K562 (cell line): ENCODE data around the gene BET1L. TPM values are rescaled to one million over a fixed set of nuclear protein-coding genes. Genes with fewer than 3 reads are reported as not detected.

ENCODE experiments used
- CEBPB ChIP-seq: fragments of 450-650 bp; IDR thresholded peaks from 2 replicates; pipeline ENCODE4 v1.6.1; 2016; ENCODE audit warnings: missing genetic modification characterization, missing compliant biosample characterization
- DMBX1 ChIP-seq: fragments of 250-450 bp; sonication (Bioruptor Pico); IDR thresholded peaks from 2 replicates; pipeline ENCODE4 v1.8.0; 2022; ENCODE audit warnings: inconsistent platforms, mild to moderate bottlenecking, moderate library complexity, borderline replicate concordance
- GATAD2A ChIP-seq: fragments of 450-650 bp; IDR thresholded peaks from 2 replicates; pipeline ENCODE4 v1.6.1; 2017
- HDAC8 ChIP-seq: fragments of 450-650 bp; IDR thresholded peaks from 2 replicates; pipeline ENCODE4 v1.6.1; 2016; ENCODE audit warnings: mild to moderate bottlenecking, missing genetic modification characterization, moderate library complexity, missing compliant biosample characterization
- KLF13 ChIP-seq: fragments of 450-650 bp; IDR thresholded peaks from 2 replicates; pipeline ENCODE4 v1.6.1; 2016; ENCODE audit warnings: missing genetic modification characterization, low read depth, mild to moderate bottlenecking, missing compliant biosample characterization, moderate library complexity, borderline replicate concordance
- OTX1 ChIP-seq: fragments of 450-650 bp; formaldehyde crosslinking; IDR thresholded peaks from 2 replicates; pipeline ENCODE4 v1.4.0; 2022; ENCODE audit warnings: mild to moderate bottlenecking
- PML ChIP-seq: IDR thresholded peaks from 2 replicates; pipeline ENCODE4 v1.6.1; 2012; ENCODE audit warnings: low read length, inconsistent platforms
- PTRF ChIP-seq: fragments of 450-650 bp; IDR thresholded peaks from 2 replicates; pipeline ENCODE4 v1.6.1; 2016; ENCODE audit warnings: mild to moderate bottlenecking, missing genetic modification characterization, missing compliant biosample characterization
- SNRNP70 ChIP-seq: fragments of 200-400 bp; formaldehyde crosslinking; optimal IDR thresholded peaks from 2 replicates; pipeline ENCODE3; 2017; ENCODE audit warnings: low read depth, low read length
- SP2 ChIP-seq: IDR thresholded peaks from 2 replicates; pipeline ENCODE4 v1.6.1; 2011; ENCODE audit warnings: mild to moderate bottlenecking, low read depth, low read length, moderate library complexity; ENCODE audit not compliant: poor library complexity, severe bottlenecking; ENCODE audit errors: extremely low read depth
- TEAD2 ChIP-seq: fragments of 450-650 bp; IDR thresholded peaks from 2 replicates; pipeline ENCODE4 v1.6.1; 2016; ENCODE audit warnings: missing genetic modification characterization, control low read depth, missing compliant biosample characterization
- ZBED1 ChIP-seq: IDR thresholded peaks from 2 replicates; pipeline ENCODE4 v1.6.1; 2014
- ZNF197 ChIP-seq: fragments of 200-800 bp; sonication (Bioruptor generic); IDR thresholded peaks from 2 replicates; pipeline ENCODE4 v1.6.1; 2016; ENCODE audit warnings: low read depth, missing genetic modification characterization, missing compliant biosample characterization
- ZNF24 ChIP-seq: fragments of 450-650 bp; IDR thresholded peaks from 2 replicates; pipeline ENCODE4 v1.6.1; 2016
- ZNF583 ChIP-seq: fragments of 250-450 bp; sonication (Bioruptor Pico); IDR thresholded peaks from 2 replicates; pipeline ENCODE4 v1.4.0; 2020
- polyA plus RNA-seq, 8 experiments: library from polyadenylated mRNA; depleted of rRNA in 4 of 8; stranded (reverse) in 5 of 8; unstranded in 3 of 8; fragments of >200 nt; fragmentation: Nextera tagmentation in 2 of 8; fragmentation: Illumina TruSeq in 1 of 8; extraction: Ambion mirVana in 2 of 8; extraction: Trizol in 1 of 8; gene quantifications; 2 replicates each; pipeline versions ENCODE4 v1.2.1 to v1.2.3, GENCODE V29; 2011 to 2014; ENCODE audit warnings: inconsistent platforms in 1 of 8, missing spikeins in 1 of 8
- total RNA-seq, 7 experiments: library from RNA; depleted of rRNA in 6 of 7; stranded (reverse); fragments of >200 nt in 6 of 7; fragmentation: Illumina TruSeq in 2 of 7; extraction: Trizol in 2 of 7; gene quantifications; 2 replicates each; pipeline versions ENCODE4 v1.2.1 to v1.2.3, GENCODE V29; 2011 to 2021; ENCODE audit warnings: low replicate concordance in 1 of 7
- TF ChIP-seq, protein P1 (sequence below): fragments of 450-650 bp; IDR thresholded peaks from 2 replicates; pipeline ENCODE4 v1.6.1; 2017; ENCODE audit warnings: antibody characterized with exemption, mild to moderate bottlenecking
- TF ChIP-seq, protein P2 (sequence below), 2 experiments: fragments of 450-650 bp; conservative IDR thresholded peaks; 2 replicates each; pipeline ENCODE4 v1.6.1; 2017; ENCODE audit warnings: mild to moderate bottlenecking in 2 of 2, moderate library complexity in 2 of 2
- TF ChIP-seq, protein P3 (sequence below): fragments of 250-450 bp; sonication (Bioruptor Pico); IDR thresholded peaks from 2 replicates; pipeline ENCODE4 v1.5.0; 2021
- TF ChIP-seq, protein P4 (sequence below): fragments of 450-650 bp; conservative IDR thresholded peaks from 2 replicates; pipeline ENCODE4 v1.6.1; 2016; ENCODE audit warnings: missing genetic modification characterization, low read depth, mild to moderate bottlenecking, missing compliant biosample characterization, moderate library complexity
- TF ChIP-seq, protein P5 (sequence below): fragments of 450-650 bp; IDR thresholded peaks from 2 replicates; pipeline ENCODE4 v1.6.1; 2016

The BET1L gene
- total and polyA plus RNA-seq, 9 of the 15 experiments (the other 6 are each of a cell fraction or from before 2014, with no cell fraction given): 9.9 to 69.1 (median 19.9) TPM

DNA sequence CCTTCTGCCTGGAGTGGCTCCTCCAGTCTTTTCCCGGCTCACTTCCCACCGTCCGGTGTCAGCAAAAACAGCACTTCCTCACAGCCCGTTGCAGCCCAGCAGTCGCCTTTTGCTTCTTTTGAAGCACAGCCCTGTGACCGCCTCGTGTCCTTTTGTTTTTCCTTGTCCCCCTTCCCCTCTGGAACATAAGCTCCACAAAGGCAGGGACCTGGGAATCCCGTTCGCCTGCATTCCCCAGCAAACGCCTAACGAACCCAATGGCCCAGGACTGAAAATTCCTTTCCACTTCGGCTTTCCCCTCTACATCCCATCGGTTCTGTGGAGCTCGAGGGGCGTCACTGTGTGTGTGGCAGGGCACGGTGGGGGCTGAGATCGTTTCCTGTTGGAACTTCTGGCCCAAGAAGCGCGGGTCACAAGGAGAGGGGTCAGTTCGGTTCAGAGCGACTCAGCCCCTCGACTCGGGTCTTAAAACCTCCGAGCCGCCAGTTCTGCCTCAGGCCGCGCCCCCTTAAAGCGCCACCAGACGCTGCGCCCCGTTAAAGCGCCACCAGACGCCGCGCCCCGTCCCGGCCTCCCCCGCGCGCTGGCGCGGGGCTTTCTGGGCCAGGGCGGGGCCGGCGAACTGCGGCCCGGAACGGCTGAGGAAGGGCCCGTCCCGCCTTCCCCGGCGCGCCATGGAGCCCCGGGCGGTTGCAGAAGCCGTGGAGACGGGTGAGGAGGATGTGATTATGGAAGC is 1.1 kb upstream of the BET1L start (continued):
- TF ChIP-seq, protein P1, sequence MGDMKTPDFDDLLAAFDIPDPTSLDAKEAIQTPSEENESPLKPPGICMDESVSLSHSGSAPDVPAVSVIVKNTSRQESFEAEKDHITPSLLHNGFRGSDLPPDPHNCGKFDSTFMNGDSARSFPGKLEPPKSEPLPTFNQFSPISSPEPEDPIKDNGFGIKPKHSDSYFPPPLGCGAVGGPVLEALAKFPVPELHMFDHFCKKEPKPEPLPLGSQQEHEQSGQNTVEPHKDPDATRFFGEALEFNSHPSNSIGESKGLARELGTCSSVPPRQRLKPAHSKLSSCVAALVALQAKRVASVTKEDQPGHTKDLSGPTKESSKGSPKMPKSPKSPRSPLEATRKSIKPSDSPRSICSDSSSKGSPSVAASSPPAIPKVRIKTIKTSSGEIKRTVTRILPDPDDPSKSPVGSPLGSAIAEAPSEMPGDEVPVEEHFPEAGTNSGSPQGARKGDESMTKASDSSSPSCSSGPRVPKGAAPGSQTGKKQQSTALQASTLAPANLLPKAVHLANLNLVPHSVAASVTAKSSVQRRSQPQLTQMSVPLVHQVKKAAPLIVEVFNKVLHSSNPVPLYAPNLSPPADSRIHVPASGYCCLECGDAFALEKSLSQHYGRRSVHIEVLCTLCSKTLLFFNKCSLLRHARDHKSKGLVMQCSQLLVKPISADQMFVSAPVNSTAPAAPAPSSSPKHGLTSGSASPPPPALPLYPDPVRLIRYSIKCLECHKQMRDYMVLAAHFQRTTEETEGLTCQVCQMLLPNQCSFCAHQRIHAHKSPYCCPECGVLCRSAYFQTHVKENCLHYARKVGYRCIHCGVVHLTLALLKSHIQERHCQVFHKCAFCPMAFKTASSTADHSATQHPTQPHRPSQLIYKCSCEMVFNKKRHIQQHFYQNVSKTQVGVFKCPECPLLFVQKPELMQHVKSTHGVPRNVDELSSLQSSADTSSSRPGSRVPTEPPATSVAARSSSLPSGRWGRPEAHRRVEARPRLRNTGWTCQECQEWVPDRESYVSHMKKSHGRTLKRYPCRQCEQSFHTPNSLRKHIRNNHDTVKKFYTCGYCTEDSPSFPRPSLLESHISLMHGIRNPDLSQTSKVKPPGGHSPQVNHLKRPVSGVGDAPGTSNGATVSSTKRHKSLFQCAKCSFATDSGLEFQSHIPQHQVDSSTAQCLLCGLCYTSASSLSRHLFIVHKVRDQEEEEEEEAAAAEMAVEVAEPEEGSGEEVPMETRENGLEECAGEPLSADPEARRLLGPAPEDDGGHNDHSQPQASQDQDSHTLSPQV: peak; percentile 53
- TF ChIP-seq DMBX1 (CRISPR knock-in tag) (no peak), PML (peak; percentile 58; the same call in 1 of the 2 replicates), TEAD2 (tag) (no peak), SNRNP70 (no peak), SP2 (no peak), CEBPB (tag) (no peak), ZNF24 (no peak), KLF13 (tag) (no peak), ZBED1 (no peak), HDAC8 (tag) (no peak), ZNF583 (CRISPR knock-in tag) (no peak; the same call in 1 of the 2 replicates), PTRF (tag) (no peak), ZNF197 (CRISPR knock-in tag) (peak; percentile 39; the same call in 1 of the 2 replicates), OTX1 (no peak), GATAD2A (no peak)
- TF ChIP-seq, protein P2, sequence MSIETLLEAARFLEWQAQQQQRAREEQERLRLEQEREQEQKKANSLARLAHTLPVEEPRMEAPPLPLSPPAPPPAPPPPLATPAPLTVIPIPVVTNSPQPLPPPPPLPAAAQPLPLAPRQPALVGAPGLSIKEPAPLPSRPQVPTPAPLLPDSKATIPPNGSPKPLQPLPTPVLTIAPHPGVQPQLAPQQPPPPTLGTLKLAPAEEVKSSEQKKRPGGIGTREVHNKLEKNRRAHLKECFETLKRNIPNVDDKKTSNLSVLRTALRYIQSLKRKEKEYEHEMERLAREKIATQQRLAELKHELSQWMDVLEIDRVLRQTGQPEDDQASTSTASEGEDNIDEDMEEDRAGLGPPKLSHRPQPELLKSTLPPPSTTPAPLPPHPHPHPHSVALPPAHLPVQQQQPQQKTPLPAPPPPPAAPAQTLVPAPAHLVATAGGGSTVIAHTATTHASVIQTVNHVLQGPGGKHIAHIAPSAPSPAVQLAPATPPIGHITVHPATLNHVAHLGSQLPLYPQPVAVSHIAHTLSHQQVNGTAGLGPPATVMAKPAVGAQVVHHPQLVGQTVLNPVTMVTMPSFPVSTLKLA (conservative IDR thresholded peaks at IDR 0.05): peak; percentile 41 to 77; a peak in 3 of 4 replicates
- TF ChIP-seq, protein P3, sequence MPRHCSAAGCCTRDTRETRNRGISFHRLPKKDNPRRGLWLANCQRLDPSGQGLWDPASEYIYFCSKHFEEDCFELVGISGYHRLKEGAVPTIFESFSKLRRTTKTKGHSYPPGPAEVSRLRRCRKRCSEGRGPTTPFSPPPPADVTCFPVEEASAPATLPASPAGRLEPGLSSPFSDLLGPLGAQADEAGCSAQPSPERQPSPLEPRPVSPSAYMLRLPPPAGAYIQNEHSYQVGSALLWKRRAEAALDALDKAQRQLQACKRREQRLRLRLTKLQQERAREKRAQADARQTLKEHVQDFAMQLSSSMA (CRISPR knock-in tag): no peak
- TF ChIP-seq, protein P4, sequence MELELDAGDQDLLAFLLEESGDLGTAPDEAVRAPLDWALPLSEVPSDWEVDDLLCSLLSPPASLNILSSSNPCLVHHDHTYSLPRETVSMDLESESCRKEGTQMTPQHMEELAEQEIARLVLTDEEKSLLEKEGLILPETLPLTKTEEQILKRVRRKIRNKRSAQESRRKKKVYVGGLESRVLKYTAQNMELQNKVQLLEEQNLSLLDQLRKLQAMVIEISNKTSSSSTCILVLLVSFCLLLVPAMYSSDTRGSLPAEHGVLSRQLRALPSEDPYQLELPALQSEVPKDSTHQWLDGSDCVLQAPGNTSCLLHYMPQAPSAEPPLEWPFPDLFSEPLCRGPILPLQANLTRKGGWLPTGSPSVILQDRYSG (tag): no peak
- TF ChIP-seq, protein P5, sequence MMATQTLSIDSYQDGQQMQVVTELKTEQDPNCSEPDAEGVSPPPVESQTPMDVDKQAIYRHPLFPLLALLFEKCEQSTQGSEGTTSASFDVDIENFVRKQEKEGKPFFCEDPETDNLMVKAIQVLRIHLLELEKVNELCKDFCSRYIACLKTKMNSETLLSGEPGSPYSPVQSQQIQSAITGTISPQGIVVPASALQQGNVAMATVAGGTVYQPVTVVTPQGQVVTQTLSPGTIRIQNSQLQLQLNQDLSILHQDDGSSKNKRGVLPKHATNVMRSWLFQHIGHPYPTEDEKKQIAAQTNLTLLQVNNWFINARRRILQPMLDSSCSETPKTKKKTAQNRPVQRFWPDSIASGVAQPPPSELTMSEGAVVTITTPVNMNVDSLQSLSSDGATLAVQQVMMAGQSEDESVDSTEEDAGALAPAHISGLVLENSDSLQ: no peak
